GM13976 (cell line): ENCODE measurements around the gene HOXD10.

ENCODE experiments used
- DNase-seq: peaks from one replicate; pipeline ENCODE4 v3.0.0; 2012; ENCODE audit warnings: low spot score
- CTCF ChIP-seq: IDR thresholded peaks from 2 replicates; pipeline ENCODE4 v1.5.1; 2012; ENCODE audit warnings: borderline replicate concordance, mild to moderate bottlenecking; ENCODE audit not compliant: insufficient read depth; ENCODE audit errors: extremely low read depth, missing control alignments, control extremely low read depth
- in situ Hi-C: fragments of 300-500 bp; cut with MboI; formaldehyde crosslinking; loops from one replicate; pipeline ENCODE4 v1.12.0; 2022; ENCODE audit warnings: low sequenced_read_pairs, mixed read lengths, inconsistent platforms; ENCODE audit not compliant: unreplicated experiment

The HOXD10 gene

GRCh38 chr2:176072951-176073904 is 43.4 kb upstream of the HOXD10 start:
- in situ Hi-C loops = loop anchor here (10.0 kb wide), 1 partner anchor 378 kb away; no protein-coding TSS in a partner anchor
- DNase-seq = no peak
- no peak for TF ChIP-seq CTCF

GRCh38 chr2:176074919-176075425 is 41.6 kb upstream of the HOXD10 start:
- TF ChIP-seq CTCF = no peak
- in situ Hi-C loops = loop anchor here (10.0 to 25.0 kb wide), 2 partner anchors 380 to 713 kb away; no protein-coding TSS in a partner anchor
- DNase-seq = no peak

- in situ Hi-C loops = loop anchor here (10.0 to 25.0 kb wide), 2 partner anchors 381 to 713 kb away; no protein-coding TSS in a partner anchor
- no peak for TF ChIP-seq CTCF
- DNase-seq = no peak
Measured at GRCh38 chr2:176075481-176075880, 41.1 kb upstream of the HOXD10 start.

- in situ Hi-C loops = loop anchor here (10.0 to 25.0 kb wide), 2 partner anchors 381 to 714 kb away; no protein-coding TSS in a partner anchor
- no peak for TF ChIP-seq CTCF
Measured at GRCh38 chr2:176076063-176076462, 40.5 kb upstream of the HOXD10 start.

GRCh38 chr2:176076796-176077195 is 39.8 kb upstream of the HOXD10 start:
- in situ Hi-C loops = loop anchor here (10.0 to 25.0 kb wide), 2 partner anchors 382 to 714 kb away; no protein-coding TSS in a partner anchor
- no peak for TF ChIP-seq CTCF
- DNase-seq = no peak

More at GRCh38 chr2:176076063-176076462, 40.5 kb upstream of the HOXD10 start:
- DNase-seq = no peak

- no peak for DNase-seq
- in situ Hi-C loops = loop anchor here (10.0 to 25.0 kb wide), 2 partner anchors 384 to 716 kb away; no protein-coding TSS in a partner anchor
- no peak for TF ChIP-seq CTCF
Measured at GRCh38 chr2:176078541-176079284, 37.9 kb upstream of the HOXD10 start.
